Measurements from ENCODE around the gene FFAR2. TPM values are rescaled to one million over a fixed set of nuclear protein-coding genes. Genes with fewer than 3 reads are reported as not detected.

FFAR2 gene
- total RNA-seq, 1 experiment from 2014 or later = not detected

DNA sequence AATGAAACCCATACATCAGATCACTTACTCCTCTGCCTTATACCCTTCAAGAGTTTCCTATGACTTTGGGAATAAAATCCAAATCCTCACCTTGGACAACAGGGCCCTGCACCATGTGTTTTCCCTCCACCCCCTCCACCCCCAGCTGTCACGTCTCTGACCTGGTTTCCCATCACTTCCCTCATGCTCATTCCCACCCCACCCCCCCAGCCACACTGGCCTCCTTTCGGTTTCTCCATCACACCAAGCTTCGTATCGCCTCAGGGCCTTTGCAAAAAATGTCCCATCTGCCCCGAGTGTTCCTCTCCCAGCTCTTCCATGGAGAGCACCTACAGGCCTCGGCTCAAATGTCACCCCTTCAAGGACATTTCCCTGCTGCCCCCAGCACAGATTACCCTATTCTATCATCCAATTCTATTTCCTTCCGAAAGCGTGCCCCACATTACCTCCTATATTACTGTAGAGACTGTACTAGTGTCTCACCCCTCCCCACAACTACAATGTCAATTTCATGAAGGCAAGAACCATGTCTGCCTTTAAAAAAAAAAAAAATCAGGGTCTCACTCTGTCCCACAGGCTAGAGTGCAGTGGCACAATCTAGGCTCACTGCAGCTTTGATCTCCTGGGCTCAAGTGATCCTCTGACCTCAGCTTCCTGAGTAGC, 16.8 kb upstream of the FFAR2 start:
- Histone ChIP-seq H3K9me3 (ENCODE audit: control insufficient read depth in 1 of 2, insufficient read depth in 1 of 2, low read depth in 1 of 2, low read length in 2 of 2) (no peaks in the 10 kb centered on the region), H3K4me1 (ENCODE audit: control insufficient read depth in 1 of 2, insufficient read depth in 2 of 2, low read length in 2 of 2) (peaks cover 0 to 6% of the 10 kb centered on the region in 2 experiments; a peak in 3 of 4 replicates), H4K20me1 (ENCODE audit: insufficient read depth) (no peaks in the 10 kb centered on the region), H3K4me3 (replicated peaks in 1 of 2; ENCODE audit: low read depth in 1 of 2, low read length in 2 of 2) (no peak overlapping the region), H3K4me2 (ENCODE audit: low read length) (no peak overlapping the region), H3K79me2 (ENCODE audit: insufficient read depth, low read length) (no peaks in the 10 kb centered on the region), H3K36me3 (ENCODE audit: control insufficient read depth in 1 of 2, insufficient read depth in 2 of 2, low read length in 2 of 2) (no peaks in the 10 kb centered on the region), H3K9ac (ENCODE audit: low read length) (no peak overlapping the region), H3K9me2 (ENCODE audit: insufficient read depth) (no peaks in the 10 kb centered on the region), H2AFZ (ENCODE audit: low read depth, low read length, poor library complexity, severe bottlenecking) (no peak overlapping the region), H3K27me3 (ENCODE audit: insufficient read depth, low read length) (peaks cover 4% of the 10 kb centered on the region; the same call in 1 of the 2 replicates), H3K27ac (ENCODE audit: low read depth, low read length) (no peak overlapping the region)
- DNase-seq (ENCODE audit: low read depth, low spot score) (no peak), ATAC-seq (no peak)
- ChIA-PET POLR2A (no interaction called here), CTCF (no interaction called here), RAD21 (ENCODE audit: low non-redundant PET in 1 of 2, low total read pairs in 2 of 2, uncharacterized antibody in 2 of 2, unreplicated experiment in 2 of 2) (no interaction called here)
- intact Hi-C loops (cut with micrococcal nuclease) = no loop called here
- no TSS peak for BruUV-seq (replicated peaks)
- TF ChIP-seq, protein P1, sequence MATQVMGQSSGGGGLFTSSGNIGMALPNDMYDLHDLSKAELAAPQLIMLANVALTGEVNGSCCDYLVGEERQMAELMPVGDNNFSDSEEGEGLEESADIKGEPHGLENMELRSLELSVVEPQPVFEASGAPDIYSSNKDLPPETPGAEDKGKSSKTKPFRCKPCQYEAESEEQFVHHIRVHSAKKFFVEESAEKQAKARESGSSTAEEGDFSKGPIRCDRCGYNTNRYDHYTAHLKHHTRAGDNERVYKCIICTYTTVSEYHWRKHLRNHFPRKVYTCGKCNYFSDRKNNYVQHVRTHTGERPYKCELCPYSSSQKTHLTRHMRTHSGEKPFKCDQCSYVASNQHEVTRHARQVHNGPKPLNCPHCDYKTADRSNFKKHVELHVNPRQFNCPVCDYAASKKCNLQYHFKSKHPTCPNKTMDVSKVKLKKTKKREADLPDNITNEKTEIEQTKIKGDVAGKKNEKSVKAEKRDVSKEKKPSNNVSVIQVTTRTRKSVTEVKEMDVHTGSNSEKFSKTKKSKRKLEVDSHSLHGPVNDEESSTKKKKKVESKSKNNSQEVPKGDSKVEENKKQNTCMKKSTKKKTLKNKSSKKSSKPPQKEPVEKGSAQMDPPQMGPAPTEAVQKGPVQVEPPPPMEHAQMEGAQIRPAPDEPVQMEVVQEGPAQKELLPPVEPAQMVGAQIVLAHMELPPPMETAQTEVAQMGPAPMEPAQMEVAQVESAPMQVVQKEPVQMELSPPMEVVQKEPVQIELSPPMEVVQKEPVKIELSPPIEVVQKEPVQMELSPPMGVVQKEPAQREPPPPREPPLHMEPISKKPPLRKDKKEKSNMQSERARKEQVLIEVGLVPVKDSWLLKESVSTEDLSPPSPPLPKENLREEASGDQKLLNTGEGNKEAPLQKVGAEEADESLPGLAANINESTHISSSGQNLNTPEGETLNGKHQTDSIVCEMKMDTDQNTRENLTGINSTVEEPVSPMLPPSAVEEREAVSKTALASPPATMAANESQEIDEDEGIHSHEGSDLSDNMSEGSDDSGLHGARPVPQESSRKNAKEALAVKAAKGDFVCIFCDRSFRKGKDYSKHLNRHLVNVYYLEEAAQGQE (IDR thresholded peaks at IDR 0.05; ENCODE audit: low read depth) = no peak
- TF ChIP-seq SIN3A (IDR thresholded peaks at IDR 0.05; ENCODE audit: low read depth) (no peak), ZFX (IDR thresholded peaks at IDR 0.05) (no peak), EZH2 (IDR thresholded peaks at IDR 0.05) (no peak), EGR1 (IDR thresholded peaks at IDR 0.05; ENCODE audit: low read depth) (no peak), JUND (IDR thresholded peaks at IDR 0.05) (no peak), SP1 (IDR thresholded peaks at IDR 0.05; ENCODE audit: low read depth) (no peak), CEBPB (IDR thresholded peaks at IDR 0.05; ENCODE audit: low read depth) (no peak), ELF1 (IDR thresholded peaks at IDR 0.05; ENCODE audit: borderline replicate concordance, low read depth) (no peak), SRF (IDR thresholded peaks at IDR 0.05; ENCODE audit: low read depth) (no peak), FOSL1 (IDR thresholded peaks at IDR 0.05; ENCODE audit: low read depth) (no peak), POLR2AphosphoS5 (IDR thresholded peaks at IDR 0.05; ENCODE audit: low read depth, low read length) (no peak), CBX3 (IDR thresholded peaks at IDR 0.05; ENCODE audit: low read depth) (no peak), TCF7L2 (IDR thresholded peaks at IDR 0.05; ENCODE audit: borderline replicate concordance, extremely low read depth, insufficient read depth, insufficient read length) (no peak)
- TF ChIP-seq, protein P2, sequence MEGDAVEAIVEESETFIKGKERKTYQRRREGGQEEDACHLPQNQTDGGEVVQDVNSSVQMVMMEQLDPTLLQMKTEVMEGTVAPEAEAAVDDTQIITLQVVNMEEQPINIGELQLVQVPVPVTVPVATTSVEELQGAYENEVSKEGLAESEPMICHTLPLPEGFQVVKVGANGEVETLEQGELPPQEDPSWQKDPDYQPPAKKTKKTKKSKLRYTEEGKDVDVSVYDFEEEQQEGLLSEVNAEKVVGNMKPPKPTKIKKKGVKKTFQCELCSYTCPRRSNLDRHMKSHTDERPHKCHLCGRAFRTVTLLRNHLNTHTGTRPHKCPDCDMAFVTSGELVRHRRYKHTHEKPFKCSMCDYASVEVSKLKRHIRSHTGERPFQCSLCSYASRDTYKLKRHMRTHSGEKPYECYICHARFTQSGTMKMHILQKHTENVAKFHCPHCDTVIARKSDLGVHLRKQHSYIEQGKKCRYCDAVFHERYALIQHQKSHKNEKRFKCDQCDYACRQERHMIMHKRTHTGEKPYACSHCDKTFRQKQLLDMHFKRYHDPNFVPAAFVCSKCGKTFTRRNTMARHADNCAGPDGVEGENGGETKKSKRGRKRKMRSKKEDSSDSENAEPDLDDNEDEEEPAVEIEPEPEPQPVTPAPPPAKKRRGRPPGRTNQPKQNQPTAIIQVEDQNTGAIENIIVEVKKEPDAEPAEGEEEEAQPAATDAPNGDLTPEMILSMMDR (IDR thresholded peaks at IDR 0.05 in 2 of 3, conservative IDR thresholded peaks at IDR 0.05 in 1 of 3; ENCODE audit: borderline replicate concordance in 1 of 3, insufficient read depth in 1 of 3, low read depth in 2 of 3, low read length in 2 of 3) = no peak
- TF ChIP-seq, protein P3, sequence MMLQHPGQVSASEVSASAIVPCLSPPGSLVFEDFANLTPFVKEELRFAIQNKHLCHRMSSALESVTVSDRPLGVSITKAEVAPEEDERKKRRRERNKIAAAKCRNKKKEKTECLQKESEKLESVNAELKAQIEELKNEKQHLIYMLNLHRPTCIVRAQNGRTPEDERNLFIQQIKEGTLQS (IDR thresholded peaks at IDR 0.05) = no peak
- TF ChIP-seq, protein P4, sequence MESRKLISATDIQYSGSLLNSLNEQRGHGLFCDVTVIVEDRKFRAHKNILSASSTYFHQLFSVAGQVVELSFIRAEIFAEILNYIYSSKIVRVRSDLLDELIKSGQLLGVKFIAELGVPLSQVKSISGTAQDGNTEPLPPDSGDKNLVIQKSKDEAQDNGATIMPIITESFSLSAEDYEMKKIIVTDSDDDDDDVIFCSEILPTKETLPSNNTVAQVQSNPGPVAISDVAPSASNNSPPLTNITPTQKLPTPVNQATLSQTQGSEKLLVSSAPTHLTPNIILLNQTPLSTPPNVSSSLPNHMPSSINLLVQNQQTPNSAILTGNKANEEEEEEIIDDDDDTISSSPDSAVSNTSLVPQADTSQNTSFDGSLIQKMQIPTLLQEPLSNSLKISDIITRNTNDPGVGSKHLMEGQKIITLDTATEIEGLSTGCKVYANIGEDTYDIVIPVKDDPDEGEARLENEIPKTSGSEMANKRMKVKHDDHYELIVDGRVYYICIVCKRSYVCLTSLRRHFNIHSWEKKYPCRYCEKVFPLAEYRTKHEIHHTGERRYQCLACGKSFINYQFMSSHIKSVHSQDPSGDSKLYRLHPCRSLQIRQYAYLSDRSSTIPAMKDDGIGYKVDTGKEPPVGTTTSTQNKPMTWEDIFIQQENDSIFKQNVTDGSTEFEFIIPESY (IDR thresholded peaks at IDR 0.05; ENCODE audit: extremely low read depth, insufficient replicate concordance, low read length) = no peak
- TF ChIP-seq, protein P5, sequence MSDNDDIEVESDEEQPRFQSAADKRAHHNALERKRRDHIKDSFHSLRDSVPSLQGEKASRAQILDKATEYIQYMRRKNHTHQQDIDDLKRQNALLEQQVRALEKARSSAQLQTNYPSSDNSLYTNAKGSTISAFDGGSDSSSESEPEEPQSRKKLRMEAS (IDR thresholded peaks at IDR 0.05) = no peak
